Glutamatergic neuron (in vitro differentiated cells): ENCODE data around the gene ZDHHC3. TPM values are rescaled to one million over a fixed set of nuclear protein-coding genes. Genes with fewer than 3 reads are reported as not detected.

Source experiments
- DNase-seq: peaks from one replicate; pipeline ENCODE4 v3.0.0; 2022
- H3K27ac Mint-ChIP-seq: one replicate; pipeline ENCODE4 v1.8.0; 2020; ENCODE audit warnings: mild to moderate bottlenecking, mixed read lengths, inconsistent platforms; ENCODE audit not compliant: unreplicated experiment
- H3K27me3 Mint-ChIP-seq: one replicate; pipeline ENCODE4 v1.8.0; 2020; ENCODE audit warnings: mild to moderate bottlenecking, moderate library complexity, mixed read lengths, inconsistent platforms; ENCODE audit not compliant: unreplicated experiment
- H3K36me3 Mint-ChIP-seq: one replicate; pipeline ENCODE4 v1.8.0; 2020; ENCODE audit warnings: mild to moderate bottlenecking, mixed read lengths, inconsistent platforms; ENCODE audit not compliant: unreplicated experiment
- H3K4me1 Mint-ChIP-seq: one replicate; pipeline ENCODE4 v1.8.0; 2020; ENCODE audit warnings: mild to moderate bottlenecking, low read depth, mixed read lengths, inconsistent platforms; ENCODE audit not compliant: unreplicated experiment
- H3K4me3 Mint-ChIP-seq: one replicate; pipeline ENCODE4 v1.8.0; 2020; ENCODE audit warnings: mild to moderate bottlenecking, mixed read lengths, inconsistent platforms; ENCODE audit not compliant: unreplicated experiment
- H3K9me3 Mint-ChIP-seq: one replicate; pipeline ENCODE4 v1.8.0; 2020; ENCODE audit warnings: mild to moderate bottlenecking, moderate library complexity, mixed read lengths, inconsistent platforms; ENCODE audit not compliant: unreplicated experiment
- total RNA-seq: library from RNA; stranded (reverse); fragmentation: NEBNext Ultra II Directional; extraction: Animal tissue kit (Norgen Biotek cat#: 25700); gene quantifications from one replicate; pipeline ENCODE4 v1.2.1, GENCODE V29; 2021; ENCODE audit not compliant: unreplicated experiment
- TF ChIP-seq, protein P1 (sequence below): fragments of 200-600 bp; sonication (generic); IDR thresholded peaks from one replicate; pipeline ENCODE4 v1.5.0; 2021; ENCODE audit not compliant: partially characterized antibody, unreplicated experiment

The ZDHHC3 gene
- total RNA-seq, 1 donor from 2014 or later, result 52.4 TPM

- no peak for DNase-seq
- Mint-ChIP-seq H3K36me3 (no peaks in the 10 kb centered on the region), H3K4me1 (no peaks in the 10 kb centered on the region), H3K27me3 (no peaks in the 10 kb centered on the region), H3K27ac (no peak overlapping the region), H3K9me3 (peaks cover 2% of the 10 kb centered on the region), H3K4me3 (no peak overlapping the region)
- TF ChIP-seq, protein P1, sequence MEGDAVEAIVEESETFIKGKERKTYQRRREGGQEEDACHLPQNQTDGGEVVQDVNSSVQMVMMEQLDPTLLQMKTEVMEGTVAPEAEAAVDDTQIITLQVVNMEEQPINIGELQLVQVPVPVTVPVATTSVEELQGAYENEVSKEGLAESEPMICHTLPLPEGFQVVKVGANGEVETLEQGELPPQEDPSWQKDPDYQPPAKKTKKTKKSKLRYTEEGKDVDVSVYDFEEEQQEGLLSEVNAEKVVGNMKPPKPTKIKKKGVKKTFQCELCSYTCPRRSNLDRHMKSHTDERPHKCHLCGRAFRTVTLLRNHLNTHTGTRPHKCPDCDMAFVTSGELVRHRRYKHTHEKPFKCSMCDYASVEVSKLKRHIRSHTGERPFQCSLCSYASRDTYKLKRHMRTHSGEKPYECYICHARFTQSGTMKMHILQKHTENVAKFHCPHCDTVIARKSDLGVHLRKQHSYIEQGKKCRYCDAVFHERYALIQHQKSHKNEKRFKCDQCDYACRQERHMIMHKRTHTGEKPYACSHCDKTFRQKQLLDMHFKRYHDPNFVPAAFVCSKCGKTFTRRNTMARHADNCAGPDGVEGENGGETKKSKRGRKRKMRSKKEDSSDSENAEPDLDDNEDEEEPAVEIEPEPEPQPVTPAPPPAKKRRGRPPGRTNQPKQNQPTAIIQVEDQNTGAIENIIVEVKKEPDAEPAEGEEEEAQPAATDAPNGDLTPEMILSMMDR, result no peak
These were observed 43.7 kb downstream of the ZDHHC3 start for GRCh38 chr3:44932271-44932670.

DNA sequence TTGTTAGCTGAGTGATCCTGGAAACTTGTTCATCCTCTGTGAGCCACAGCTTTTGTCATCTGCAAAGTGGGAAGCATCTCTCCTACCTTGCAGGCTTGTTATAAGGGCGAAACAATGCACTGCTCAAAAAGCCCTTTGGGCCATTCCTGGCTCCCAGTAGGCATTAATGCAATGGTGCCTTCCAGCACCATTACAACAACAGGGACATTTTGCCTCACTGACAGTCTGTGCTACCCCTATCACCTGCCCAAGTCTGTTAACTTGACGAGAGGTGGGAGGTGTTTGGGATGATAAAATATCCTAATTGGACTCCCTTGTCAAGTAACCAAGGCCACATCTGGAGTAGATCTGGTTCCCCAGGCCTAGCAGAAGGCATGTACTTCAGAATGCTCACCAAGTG lies 44.2 kb downstream of the ZDHHC3 start:
- TF ChIP-seq, protein P1, result no peak
- Mint-ChIP-seq H3K27me3 (no peaks in the 10 kb centered on the region), H3K36me3 (no peaks in the 10 kb centered on the region), H3K27ac (no peak overlapping the region), H3K4me3 (no peak overlapping the region), H3K9me3 (peaks cover 2% of the 10 kb centered on the region), H3K4me1 (no peaks in the 10 kb centered on the region)
- no peak for DNase-seq

DNA sequence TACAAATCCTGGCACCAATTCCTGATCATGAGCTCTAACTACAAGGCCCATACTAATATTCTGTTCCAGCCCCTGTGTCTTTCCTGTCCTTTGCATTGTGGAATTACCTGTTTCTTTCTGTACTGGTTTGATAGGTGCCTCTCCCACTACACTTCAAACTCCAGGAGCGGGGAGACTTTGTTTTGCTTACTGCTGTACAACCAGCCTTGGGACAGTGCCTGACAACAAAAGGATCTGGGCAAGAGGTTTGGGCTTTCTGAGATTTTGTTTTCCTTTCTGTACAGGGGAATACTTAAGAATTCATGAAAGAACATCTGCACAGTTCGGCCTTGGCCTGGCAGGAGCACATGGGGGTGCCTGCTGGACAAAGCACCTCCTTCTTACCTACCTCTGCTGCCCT lies 45.1 kb downstream of the ZDHHC3 start:
- H3K27ac Mint-ChIP-seq, result no peak overlapping the region
- no peaks in the 10 kb centered on the region for H3K36me3 Mint-ChIP-seq
- no peaks in the 10 kb centered on the region for H3K4me1 Mint-ChIP-seq
- H3K27me3 Mint-ChIP-seq, result no peaks in the 10 kb centered on the region
- H3K4me3 Mint-ChIP-seq, result no peak overlapping the region
- TF ChIP-seq, protein P1, result no peak
- peaks cover 2% of the 10 kb centered on the region for H3K9me3 Mint-ChIP-seq
- no peak for DNase-seq

DNA sequence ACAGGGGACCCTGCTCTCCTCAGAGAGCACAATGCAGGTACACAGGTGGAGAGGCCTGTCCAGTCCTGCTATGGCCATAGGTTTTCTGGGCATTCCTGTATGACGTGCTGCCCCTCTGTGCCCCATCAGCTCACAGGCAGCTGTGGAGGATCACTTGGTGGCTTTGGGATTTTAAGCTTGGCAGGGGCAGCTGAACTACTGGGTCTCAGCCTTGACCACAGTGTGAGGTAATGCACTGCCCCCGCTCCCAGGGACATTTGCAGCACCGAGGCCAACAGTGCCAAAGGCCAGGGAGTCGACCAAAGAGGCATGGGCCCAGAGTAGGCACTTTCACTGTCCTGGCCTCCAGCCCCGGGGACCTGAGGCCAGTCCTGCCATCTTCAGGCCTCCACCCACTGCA lies 46.2 kb downstream of the ZDHHC3 start:
- Mint-ChIP-seq H3K27me3 (no peaks in the 10 kb centered on the region), H3K9me3 (peaks cover 2% of the 10 kb centered on the region), H3K4me1 (no peaks in the 10 kb centered on the region), H3K4me3 (no peak overlapping the region), H3K36me3 (no peaks in the 10 kb centered on the region), H3K27ac (no peak overlapping the region)
- DNase-seq, result no peak
- TF ChIP-seq, protein P1, result no peak

GRCh38 chr3:44927371-44927770 lies 48.6 kb downstream of the ZDHHC3 start:
- H3K27ac Mint-ChIP-seq, result no peak overlapping the region
- no peak overlapping the region for H3K4me3 Mint-ChIP-seq
- TF ChIP-seq, protein P1, result no peak
- H3K9me3 Mint-ChIP-seq, result peaks cover 1% of the 10 kb centered on the region
- no peaks in the 10 kb centered on the region for H3K36me3 Mint-ChIP-seq
- H3K27me3 Mint-ChIP-seq, result no peaks in the 10 kb centered on the region
- H3K4me1 Mint-ChIP-seq, result no peaks in the 10 kb centered on the region
- DNase-seq, result no peak
